ENCODE data around the gene KRTAP5-7. TPM values are rescaled to one million over a fixed set of nuclear protein-coding genes. Genes with fewer than 3 reads are reported as not detected.

Gene KRTAP5-7
- polyA plus RNA-seq, 1 of the 3 experiments (the other 2 are of a cell fraction): 0.07 TPM

- Histone ChIP-seq H3K36me3 (replicated peaks in 1 of 2; ENCODE audit: control insufficient read depth in 1 of 2, insufficient read depth in 2 of 2, low read length in 1 of 2) (no peaks in the 10 kb centered on the region), H3K79me2 (ENCODE audit: insufficient read depth) (no peaks in the 10 kb centered on the region), H3K9ac (no peak overlapping the region), H3K9me3 (no peaks in the 10 kb centered on the region), H4K20me1 (ENCODE audit: insufficient read depth) (no peaks in the 10 kb centered on the region), H3F3A (replicated peaks; ENCODE audit: insufficient read depth) (no peaks in the 10 kb centered on the region), H3K4me3 (ENCODE audit: low read depth in 2 of 2, low read length in 1 of 2) (no peak overlapping the region), H2AFZ (ENCODE audit: low read depth) (no peak overlapping the region), H3K27ac (ENCODE audit: low read depth in 2 of 2, low read length in 1 of 2) (no peak overlapping the region), H3K4me2 (no peak overlapping the region), H3K9me2 (no peaks in the 10 kb centered on the region), H3K27me3 (ENCODE audit: insufficient read depth) (no peaks in the 10 kb centered on the region), H3K4me1 (ENCODE audit: control insufficient read depth in 1 of 2, insufficient read depth in 2 of 2, low read depth in 1 of 2, low read length in 1 of 2) (no peaks in the 10 kb centered on the region)
- WGBS (ENCODE audit: low lambda C conversion rate): 17% methylated on average over 3 of the region's 3 CpGs
- ChIA-PET CTCF (no interaction called here), POLR2A (no interaction called here)
- TF ChIP-seq, protein P1, sequence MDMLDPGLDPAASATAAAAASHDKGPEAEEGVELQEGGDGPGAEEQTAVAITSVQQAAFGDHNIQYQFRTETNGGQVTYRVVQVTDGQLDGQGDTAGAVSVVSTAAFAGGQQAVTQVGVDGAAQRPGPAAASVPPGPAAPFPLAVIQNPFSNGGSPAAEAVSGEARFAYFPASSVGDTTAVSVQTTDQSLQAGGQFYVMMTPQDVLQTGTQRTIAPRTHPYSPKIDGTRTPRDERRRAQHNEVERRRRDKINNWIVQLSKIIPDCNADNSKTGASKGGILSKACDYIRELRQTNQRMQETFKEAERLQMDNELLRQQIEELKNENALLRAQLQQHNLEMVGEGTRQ (IDR thresholded peaks at IDR 0.05; ENCODE audit: borderline replicate concordance, low read depth, low read length): no peak
- TF ChIP-seq RCOR1 (IDR thresholded peaks at IDR 0.05; ENCODE audit: low read length): no peak
- no peak for TF ChIP-seq SMC3 (IDR thresholded peaks at IDR 0.05; ENCODE audit: low read depth, low read length)
- TF ChIP-seq RXRA (IDR thresholded peaks at IDR 0.05; ENCODE audit: borderline replicate concordance, low read depth): no peak
- TF ChIP-seq SIN3A (IDR thresholded peaks at IDR 0.05; ENCODE audit: borderline replicate concordance, low read depth, low read length): no peak
- TF ChIP-seq JUND (IDR thresholded peaks at IDR 0.05): no peak
- no peak for TF ChIP-seq RAD21 (IDR thresholded peaks at IDR 0.05; ENCODE audit: low read length)
- no peak for TF ChIP-seq GABPA (IDR thresholded peaks at IDR 0.05; ENCODE audit: low read depth)
- TF ChIP-seq EZH2phosphoT487 (IDR thresholded peaks at IDR 0.05; ENCODE audit: borderline replicate concordance, low read depth): no peak
- TF ChIP-seq MEF2A (IDR thresholded peaks at IDR 0.05; ENCODE audit: borderline replicate concordance, low read depth): no peak
- TF ChIP-seq TCF12 (IDR thresholded peaks at IDR 0.05): no peak
- TF ChIP-seq TAF1 (IDR thresholded peaks at IDR 0.05; ENCODE audit: borderline replicate concordance, low read depth, low read length): no peak
- TF ChIP-seq ELF1 (IDR thresholded peaks at IDR 0.05): no peak
- no peak for TF ChIP-seq MXI1 (IDR thresholded peaks at IDR 0.05; ENCODE audit: low read depth, low read length)
- TF ChIP-seq, protein P2, sequence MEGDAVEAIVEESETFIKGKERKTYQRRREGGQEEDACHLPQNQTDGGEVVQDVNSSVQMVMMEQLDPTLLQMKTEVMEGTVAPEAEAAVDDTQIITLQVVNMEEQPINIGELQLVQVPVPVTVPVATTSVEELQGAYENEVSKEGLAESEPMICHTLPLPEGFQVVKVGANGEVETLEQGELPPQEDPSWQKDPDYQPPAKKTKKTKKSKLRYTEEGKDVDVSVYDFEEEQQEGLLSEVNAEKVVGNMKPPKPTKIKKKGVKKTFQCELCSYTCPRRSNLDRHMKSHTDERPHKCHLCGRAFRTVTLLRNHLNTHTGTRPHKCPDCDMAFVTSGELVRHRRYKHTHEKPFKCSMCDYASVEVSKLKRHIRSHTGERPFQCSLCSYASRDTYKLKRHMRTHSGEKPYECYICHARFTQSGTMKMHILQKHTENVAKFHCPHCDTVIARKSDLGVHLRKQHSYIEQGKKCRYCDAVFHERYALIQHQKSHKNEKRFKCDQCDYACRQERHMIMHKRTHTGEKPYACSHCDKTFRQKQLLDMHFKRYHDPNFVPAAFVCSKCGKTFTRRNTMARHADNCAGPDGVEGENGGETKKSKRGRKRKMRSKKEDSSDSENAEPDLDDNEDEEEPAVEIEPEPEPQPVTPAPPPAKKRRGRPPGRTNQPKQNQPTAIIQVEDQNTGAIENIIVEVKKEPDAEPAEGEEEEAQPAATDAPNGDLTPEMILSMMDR (IDR thresholded peaks at IDR 0.05): no peak
- TF ChIP-seq GATA2 (CRISPR knock-in tag; IDR thresholded peaks at IDR 0.05): no peak
- no peak for TF ChIP-seq FOSL2 (IDR thresholded peaks at IDR 0.05; ENCODE audit: borderline replicate concordance, low read depth)
- no peak for TF ChIP-seq IRF3 (IDR thresholded peaks at IDR 0.05; ENCODE audit: low read depth, low read length)
- TF ChIP-seq NRF1 (IDR thresholded peaks at IDR 0.05; ENCODE audit: low read depth, low read length): no peak
- DNase-seq: no peak
These were observed 1.7 kb upstream of the KRTAP5-7 start for GRCh38 chr11:71525188-71525937.

All from SK-N-SH (cell line).